HEK293 (cell line): Measurements from ENCODE around the gene MOB2.
A peak's percentile ranks its signal among the peaks of the same experiment; 100 is the strongest.
"Not testable (repeated sequence)": the region's sequence is repeated elsewhere in the genome, so short reads cannot be mapped to it uniquely, and the experiment has no call there.

Experiments used
- CTCF ChIA-PET: fragments of 350-600 bp; formaldehyde crosslinking; extraction: SDS; loops from one replicate; lab custom pipeline; 2021; ENCODE audit warnings: antibody characterized with exemption; lab: Yijun Ruan, JAX
- POLR2A ChIA-PET: fragments of 300-600 bp; formaldehyde crosslinking; extraction: SDS; loops from one replicate; lab custom pipeline; 2020; ENCODE audit warnings: antibody characterized with exemption, inconsistent platforms; lab: Yijun Ruan, JAX
- H3K27ac ChIP-seq: fragments of 200-500 bp; sonication (Bioruptor generic); 2 replicates; pipeline ENCODE4 v1.5.1; 2014; ENCODE audit warnings: low read depth, low read length, control low read depth, inconsistent platforms; ENCODE audit errors: extremely low read depth
- H3K36me3 ChIP-seq, 2 experiments: fragments of 200-500 bp in 1 of 2; sonication (Bioruptor generic) in 1 of 2; 1 replicate in 1 of 2; 2 replicates in 1 of 2; pipeline ENCODE4 v1.5.1; 2014 to 2017; ENCODE audit warnings: inconsistent platforms in 2 of 2, low read length in 2 of 2; ENCODE audit not compliant: control insufficient read depth in 2 of 2, insufficient read depth in 1 of 2
- H3K4me1 ChIP-seq: fragments of 200-500 bp; sonication (Bioruptor generic); 2 replicates; pipeline ENCODE4 v1.5.1; 2014; ENCODE audit warnings: mild to moderate bottlenecking, low read length, inconsistent platforms; ENCODE audit not compliant: control insufficient read depth, insufficient read depth
- H3K4me3 ChIP-seq: 2 replicates; pipeline ENCODE4 v1.5.1; 2011; ENCODE audit warnings: low read depth, mild to moderate bottlenecking, control low read depth, low read length, moderate library complexity
- H3K9me3 ChIP-seq: fragments of 200-500 bp; sonication (Bioruptor generic); 2 replicates; pipeline ENCODE4 v1.5.1; 2014; ENCODE audit warnings: low read depth, low read length, inconsistent platforms; ENCODE audit not compliant: control insufficient read depth, insufficient read depth
- ZFP69B ChIP-seq: fragments of 450-650 bp; formaldehyde crosslinking; IDR thresholded peaks from 2 replicates; pipeline ENCODE4 v1.5.1; 2016; ENCODE audit warnings: missing biosample characterization, missing genetic modification characterization
- ZNF10 ChIP-seq: fragments of 450-650 bp; formaldehyde crosslinking; IDR thresholded peaks from 2 replicates; pipeline ENCODE4 v1.5.1; 2017; ENCODE audit warnings: missing biosample characterization, missing genetic modification characterization
- ZNF175 ChIP-seq: fragments of 450-650 bp; formaldehyde crosslinking; IDR thresholded peaks from 2 replicates; pipeline ENCODE4 v1.5.1; 2016; ENCODE audit warnings: missing biosample characterization, missing genetic modification characterization
- ZNF184 ChIP-seq: fragments of 450-650 bp; IDR thresholded peaks from 2 replicates; pipeline ENCODE4 v1.5.1; 2018; ENCODE audit warnings: missing biosample characterization, mild to moderate bottlenecking, missing genetic modification characterization
- ZNF214 ChIP-seq: fragments of 450-650 bp; formaldehyde crosslinking; IDR thresholded peaks from 2 replicates; pipeline ENCODE4 v1.5.1; 2017; ENCODE audit warnings: missing biosample characterization, mild to moderate bottlenecking, missing genetic modification characterization, borderline replicate concordance
- ZNF221 ChIP-seq: fragments of 450-650 bp; formaldehyde crosslinking; IDR thresholded peaks from 2 replicates; pipeline ENCODE4 v1.5.1; 2017; ENCODE audit warnings: missing biosample characterization, missing genetic modification characterization, borderline replicate concordance
- ZNF521 ChIP-seq: fragments of 450-650 bp; formaldehyde crosslinking; IDR thresholded peaks from 2 replicates; pipeline ENCODE4 v1.5.1; 2017; ENCODE audit warnings: missing biosample characterization, mild to moderate bottlenecking, missing genetic modification characterization
- ZNF776 ChIP-seq: fragments of 450-650 bp; formaldehyde crosslinking; IDR thresholded peaks from 2 replicates; pipeline ENCODE4 v1.5.0; 2017; ENCODE audit warnings: missing biosample characterization, missing genetic modification characterization, borderline replicate concordance
- ZSCAN18 ChIP-seq: fragments of 450-650 bp; formaldehyde crosslinking; IDR thresholded peaks from 2 replicates; pipeline ENCODE4 v1.5.1; 2016; ENCODE audit warnings: missing biosample characterization, missing genetic modification characterization
- TF ChIP-seq, protein P1 (sequence below): fragments of 450-650 bp; formaldehyde crosslinking; IDR thresholded peaks from 2 replicates; pipeline ENCODE4 v1.5.1; 2016; ENCODE audit warnings: missing biosample characterization, missing genetic modification characterization
- TF ChIP-seq, protein P2 (sequence below): fragments of 450-650 bp; formaldehyde crosslinking; IDR thresholded peaks from 2 replicates; pipeline ENCODE4 v1.5.1; 2016; ENCODE audit warnings: missing biosample characterization, missing genetic modification characterization
- TF ChIP-seq, protein P3 (sequence below): fragments of 450-650 bp; formaldehyde crosslinking; IDR thresholded peaks from 2 replicates; pipeline ENCODE4 v1.5.1; 2016; ENCODE audit warnings: missing biosample characterization, missing genetic modification characterization

MOB2 gene

GRCh38 chr11:1425006-1425405, 61.6 kb downstream of the MOB2 start:
- H3K4me3 ChIP-seq: no peak overlapping the region
- H3K27ac ChIP-seq: no peak overlapping the region
- no peak for TF ChIP-seq ZNF184 (tag by site-specific recombination)
- no peaks in the 10 kb centered on the region for H3K4me1 ChIP-seq
- ChIA-PET POLR2A (no interaction called here), CTCF (no interaction called here)
- H3K36me3 ChIP-seq: no peaks in the 10 kb centered on the region
- no peaks in the 10 kb centered on the region for H3K9me3 ChIP-seq

GRCh38 chr11:1423406-1423805, 63.2 kb downstream of the MOB2 start:
- H3K27ac ChIP-seq, POLR2A ChIA-PET: not testable (repeated sequence)

DNA sequence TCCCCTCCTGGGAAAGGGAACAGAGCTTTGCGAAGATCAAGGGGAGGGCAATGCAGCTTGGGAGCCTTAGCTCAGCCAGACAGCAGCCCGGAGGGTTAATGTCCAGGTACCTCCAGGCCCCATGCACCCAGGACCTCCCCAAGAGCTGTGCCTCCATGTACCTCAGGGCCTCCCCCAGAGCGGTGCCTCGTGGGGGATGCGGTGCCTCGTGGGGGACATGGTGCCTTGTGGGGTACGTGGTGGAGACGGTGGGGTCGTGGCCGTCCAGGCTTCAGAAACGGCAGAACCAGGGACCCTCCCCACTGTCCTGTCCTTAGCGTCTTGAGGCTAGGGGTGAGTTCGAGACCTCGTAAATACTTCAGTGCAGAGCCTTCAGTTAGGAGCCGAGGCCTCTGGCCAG, 63.6 kb downstream of the MOB2 start:
- H3K4me1 ChIP-seq: no peaks in the 10 kb centered on the region
- ChIA-PET POLR2A (no interaction called here), CTCF (no interaction called here)
- H3K4me3 ChIP-seq: no peak overlapping the region
- H3K9me3 ChIP-seq: no peaks in the 10 kb centered on the region
- TF ChIP-seq ZFP69B (tag by site-specific recombination): no peak
- no peak for TF ChIP-seq ZNF10 (tag by site-specific recombination)
- TF ChIP-seq ZNF175 (tag by site-specific recombination): no peak
- no peak for TF ChIP-seq ZNF214 (tag by site-specific recombination)
- no peak for TF ChIP-seq ZSCAN18 (tag by site-specific recombination)
- no peak for TF ChIP-seq ZNF776 (tag by site-specific recombination)
- TF ChIP-seq ZNF521 (tag by site-specific recombination): no peak
- no peak for TF ChIP-seq ZNF221 (tag by site-specific recombination)
- H3K27ac ChIP-seq: no peak overlapping the region
- H3K36me3 ChIP-seq: no peaks in the 10 kb centered on the region

More at GRCh38 chr11:1423406-1423805, 63.2 kb downstream of the MOB2 start:
- H3K9me3 ChIP-seq, H3K4me1 ChIP-seq, H3K36me3 ChIP-seq, H3K4me3 ChIP-seq, CTCF ChIA-PET: not testable (repeated sequence)

DNA sequence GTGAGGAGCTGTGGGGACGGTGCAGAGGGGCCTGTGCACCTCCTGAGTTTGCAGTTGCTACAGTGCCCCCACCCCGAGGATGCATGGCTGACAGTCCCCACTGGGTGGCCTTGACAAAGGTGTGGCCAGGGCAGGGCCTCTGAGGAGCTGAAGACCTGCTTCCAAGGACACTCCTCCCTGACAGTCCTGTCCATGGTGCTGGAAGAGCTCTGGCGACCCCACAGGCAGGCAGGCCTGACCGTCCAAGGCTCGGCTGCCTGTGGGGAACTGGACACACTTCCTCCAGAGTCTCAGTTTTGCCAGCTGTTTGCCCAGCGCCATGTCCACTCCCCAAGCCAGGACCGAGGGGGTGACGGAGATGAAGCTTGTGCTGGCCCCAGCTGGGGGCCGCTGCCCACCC, 64.1 kb downstream of the MOB2 start:
- Histone ChIP-seq H3K27ac (no peak overlapping the region), H3K36me3 (no peaks in the 10 kb centered on the region), H3K9me3 (no peaks in the 10 kb centered on the region), H3K4me3 (no peak overlapping the region), H3K4me1 (no peaks in the 10 kb centered on the region)
- CTCF ChIA-PET: no interaction called here
- TF ChIP-seq, protein P1, sequence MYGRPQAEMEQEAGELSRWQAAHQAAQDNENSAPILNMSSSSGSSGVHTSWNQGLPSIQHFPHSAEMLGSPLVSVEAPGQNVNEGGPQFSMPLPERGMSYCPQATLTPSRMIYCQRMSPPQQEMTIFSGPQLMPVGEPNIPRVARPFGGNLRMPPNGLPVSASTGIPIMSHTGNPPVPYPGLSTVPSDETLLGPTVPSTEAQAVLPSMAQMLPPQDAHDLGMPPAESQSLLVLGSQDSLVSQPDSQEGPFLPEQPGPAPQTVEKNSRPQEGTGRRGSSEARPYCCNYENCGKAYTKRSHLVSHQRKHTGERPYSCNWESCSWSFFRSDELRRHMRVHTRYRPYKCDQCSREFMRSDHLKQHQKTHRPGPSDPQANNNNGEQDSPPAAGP: no peak
- TF ChIP-seq, protein P2, sequence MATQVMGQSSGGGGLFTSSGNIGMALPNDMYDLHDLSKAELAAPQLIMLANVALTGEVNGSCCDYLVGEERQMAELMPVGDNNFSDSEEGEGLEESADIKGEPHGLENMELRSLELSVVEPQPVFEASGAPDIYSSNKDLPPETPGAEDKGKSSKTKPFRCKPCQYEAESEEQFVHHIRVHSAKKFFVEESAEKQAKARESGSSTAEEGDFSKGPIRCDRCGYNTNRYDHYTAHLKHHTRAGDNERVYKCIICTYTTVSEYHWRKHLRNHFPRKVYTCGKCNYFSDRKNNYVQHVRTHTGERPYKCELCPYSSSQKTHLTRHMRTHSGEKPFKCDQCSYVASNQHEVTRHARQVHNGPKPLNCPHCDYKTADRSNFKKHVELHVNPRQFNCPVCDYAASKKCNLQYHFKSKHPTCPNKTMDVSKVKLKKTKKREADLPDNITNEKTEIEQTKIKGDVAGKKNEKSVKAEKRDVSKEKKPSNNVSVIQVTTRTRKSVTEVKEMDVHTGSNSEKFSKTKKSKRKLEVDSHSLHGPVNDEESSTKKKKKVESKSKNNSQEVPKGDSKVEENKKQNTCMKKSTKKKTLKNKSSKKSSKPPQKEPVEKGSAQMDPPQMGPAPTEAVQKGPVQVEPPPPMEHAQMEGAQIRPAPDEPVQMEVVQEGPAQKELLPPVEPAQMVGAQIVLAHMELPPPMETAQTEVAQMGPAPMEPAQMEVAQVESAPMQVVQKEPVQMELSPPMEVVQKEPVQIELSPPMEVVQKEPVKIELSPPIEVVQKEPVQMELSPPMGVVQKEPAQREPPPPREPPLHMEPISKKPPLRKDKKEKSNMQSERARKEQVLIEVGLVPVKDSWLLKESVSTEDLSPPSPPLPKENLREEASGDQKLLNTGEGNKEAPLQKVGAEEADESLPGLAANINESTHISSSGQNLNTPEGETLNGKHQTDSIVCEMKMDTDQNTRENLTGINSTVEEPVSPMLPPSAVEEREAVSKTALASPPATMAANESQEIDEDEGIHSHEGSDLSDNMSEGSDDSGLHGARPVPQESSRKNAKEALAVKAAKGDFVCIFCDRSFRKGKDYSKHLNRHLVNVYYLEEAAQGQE: peak; percentile 74
- TF ChIP-seq, protein P3, sequence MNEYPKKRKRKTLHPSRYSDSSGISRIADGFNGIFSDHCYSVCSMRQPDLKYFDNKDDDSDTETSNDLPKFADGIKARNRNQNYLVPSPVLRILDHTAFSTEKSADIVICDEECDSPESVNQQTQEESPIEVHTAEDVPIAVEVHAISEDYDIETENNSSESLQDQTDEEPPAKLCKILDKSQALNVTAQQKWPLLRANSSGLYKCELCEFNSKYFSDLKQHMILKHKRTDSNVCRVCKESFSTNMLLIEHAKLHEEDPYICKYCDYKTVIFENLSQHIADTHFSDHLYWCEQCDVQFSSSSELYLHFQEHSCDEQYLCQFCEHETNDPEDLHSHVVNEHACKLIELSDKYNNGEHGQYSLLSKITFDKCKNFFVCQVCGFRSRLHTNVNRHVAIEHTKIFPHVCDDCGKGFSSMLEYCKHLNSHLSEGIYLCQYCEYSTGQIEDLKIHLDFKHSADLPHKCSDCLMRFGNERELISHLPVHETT (tag by site-specific recombination): no peak
- POLR2A ChIA-PET: no interaction called here
